Skeletal muscle tissue (tissue), 4 donors: ENCODE measurements around the gene SLC34A2. TPM values are rescaled to one million over a fixed set of nuclear protein-coding genes. Genes with fewer than 3 reads are reported as not detected.

Source experiments
- H3K27ac ChIP-seq: one replicate; pipeline ENCODE4 v1.7.0; 2013; ENCODE audit warnings: mild to moderate bottlenecking, low read depth, low read length, inconsistent platforms
- H3K27me3 ChIP-seq, 3 donors: one replicate each; pipeline ENCODE4 v1.7.0; 2013; ENCODE audit warnings: low read length in 3 of 3; ENCODE audit not compliant: control insufficient read depth in 3 of 3, insufficient read depth in 3 of 3
- H3K36me3 ChIP-seq, 3 donors: one replicate each; pipeline ENCODE4 v1.7.0; 2013; ENCODE audit warnings: low read length in 3 of 3; ENCODE audit not compliant: control insufficient read depth in 3 of 3, insufficient read depth in 3 of 3
- H3K4me1 ChIP-seq, 3 donors: one replicate each; pipeline ENCODE4 v1.7.0; 2013; ENCODE audit warnings: low read length in 3 of 3, mild to moderate bottlenecking in 3 of 3; ENCODE audit not compliant: control insufficient read depth in 3 of 3, insufficient read depth in 3 of 3
- H3K4me3 ChIP-seq, 3 donors: one replicate each; pipeline ENCODE4 v1.7.0; 2013; ENCODE audit warnings: low read length in 3 of 3
- H3K9ac ChIP-seq, 3 donors: one replicate each; pipeline ENCODE4 v1.7.0; 2013; ENCODE audit warnings: low read length in 3 of 3, mild to moderate bottlenecking in 3 of 3, moderate library complexity in 2 of 3, low read depth in 1 of 3
- H3K9me3 ChIP-seq, 3 donors: one replicate each; pipeline ENCODE4 v1.7.0; 2013; ENCODE audit warnings: low read length in 3 of 3; ENCODE audit not compliant: control insufficient read depth in 3 of 3
- total RNA-seq: library from RNA; depleted of rRNA; stranded (reverse); fragments of >200 nt; gene quantifications from one replicate; pipeline ENCODE4 v1.2.3, GENCODE V29; 2014
- donor health status: Osteomylitis.

The SLC34A2 gene
- total RNA-seq, 1 donor from 2014 or later, result not detected

DNA sequence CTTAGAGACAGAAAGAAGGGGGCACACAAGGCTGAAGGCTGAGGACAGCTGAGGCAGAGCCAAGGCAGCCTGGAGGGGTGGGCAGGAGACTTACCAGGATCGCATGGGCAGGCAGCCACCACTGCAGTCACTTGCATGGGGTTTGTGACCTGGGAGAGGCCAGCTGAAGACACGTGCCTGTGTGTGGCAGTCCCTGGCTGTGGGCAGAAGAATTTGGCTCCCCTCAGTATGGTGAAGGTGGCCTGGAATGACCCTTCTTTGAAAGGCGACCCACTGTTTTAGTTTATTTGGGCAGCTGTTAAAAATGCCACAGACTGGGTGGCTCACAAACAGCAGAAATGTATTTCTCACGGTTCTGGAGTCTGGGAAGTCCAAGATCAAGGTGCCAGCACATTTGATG, 22.1 kb upstream of the SLC34A2 start:
- Histone ChIP-seq H3K4me3 (no peak overlapping the region), H3K9me3 (no peaks in the 10 kb centered on the region), H3K9ac (no peak overlapping the region), H3K36me3 (no peaks in the 10 kb centered on the region), H3K27ac (no peak overlapping the region), H3K4me1 (no peaks in the 10 kb centered on the region), H3K27me3 (peaks cover 0 to 6% (median 0%) of the 10 kb centered on the region in 3 donors)

DNA sequence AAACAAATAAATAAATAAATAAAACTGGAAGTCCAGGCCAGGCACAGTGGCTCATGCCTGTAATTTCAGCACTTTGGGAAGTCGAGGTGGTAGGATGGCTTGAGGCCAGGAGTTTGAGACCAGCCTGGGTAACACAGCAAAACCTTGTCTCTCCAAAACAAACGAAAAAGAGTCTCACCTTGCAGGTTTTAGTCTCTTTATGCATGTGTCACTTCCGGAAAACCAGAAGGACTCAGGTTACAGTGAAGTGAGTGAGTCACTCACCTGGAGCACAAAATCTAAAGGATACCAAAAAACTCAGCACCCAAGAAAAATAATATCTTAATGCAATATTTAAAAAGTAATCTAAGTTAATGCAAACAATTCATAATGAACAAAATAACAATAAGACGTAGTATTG, 20.1 kb upstream of the SLC34A2 start:
- Histone ChIP-seq H3K4me1 (no peaks in the 10 kb centered on the region), H3K9ac (no peak overlapping the region), H3K4me3 (no peak overlapping the region), H3K36me3 (no peaks in the 10 kb centered on the region), H3K27ac (no peak overlapping the region), H3K27me3 (peaks cover 0 to 6% (median 0%) of the 10 kb centered on the region in 3 donors), H3K9me3 (no peaks in the 10 kb centered on the region)

DNA sequence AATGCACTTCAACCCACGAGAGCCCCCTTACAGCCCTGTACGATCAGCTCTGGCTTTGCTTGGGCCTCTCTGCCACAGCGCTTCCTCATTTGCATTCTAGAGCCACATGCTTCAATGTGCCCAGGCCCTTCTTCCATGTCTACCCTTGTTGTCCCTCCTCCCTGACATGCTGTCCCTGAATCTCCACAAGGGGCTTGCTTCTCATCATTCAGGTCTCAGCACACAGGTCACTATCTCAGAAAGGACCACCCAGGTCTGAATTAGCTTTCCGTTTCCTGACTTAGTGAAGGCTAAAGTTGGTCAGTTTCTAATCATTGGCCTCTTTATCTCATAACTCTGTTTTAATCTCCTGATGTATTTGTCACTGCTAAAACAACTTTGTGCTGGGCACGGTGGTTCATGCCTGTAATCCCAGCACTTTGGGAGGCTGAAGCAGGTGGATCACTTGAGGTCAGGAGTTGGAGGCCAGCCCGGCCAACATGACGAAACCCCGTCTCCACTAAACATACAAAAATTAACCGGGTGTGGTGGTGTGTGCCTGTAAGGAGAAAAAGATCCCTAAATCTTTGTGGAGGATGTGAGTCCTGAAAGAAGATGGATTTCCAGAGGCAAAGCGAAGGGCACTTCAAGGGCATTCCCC, 17.9 kb upstream of the SLC34A2 start:
- H3K27ac ChIP-seq, result no peak overlapping the region
- no peaks in the 10 kb centered on the region for H3K9me3 ChIP-seq
- H3K4me3 ChIP-seq, result no peak overlapping the region
- peaks cover 0 to 6% (median 0%) of the 10 kb centered on the region in 3 donors for H3K27me3 ChIP-seq
- H3K36me3 ChIP-seq, result no peaks in the 10 kb centered on the region
- no peaks in the 10 kb centered on the region for H3K4me1 ChIP-seq
- H3K9ac ChIP-seq, result no peak overlapping the region

DNA sequence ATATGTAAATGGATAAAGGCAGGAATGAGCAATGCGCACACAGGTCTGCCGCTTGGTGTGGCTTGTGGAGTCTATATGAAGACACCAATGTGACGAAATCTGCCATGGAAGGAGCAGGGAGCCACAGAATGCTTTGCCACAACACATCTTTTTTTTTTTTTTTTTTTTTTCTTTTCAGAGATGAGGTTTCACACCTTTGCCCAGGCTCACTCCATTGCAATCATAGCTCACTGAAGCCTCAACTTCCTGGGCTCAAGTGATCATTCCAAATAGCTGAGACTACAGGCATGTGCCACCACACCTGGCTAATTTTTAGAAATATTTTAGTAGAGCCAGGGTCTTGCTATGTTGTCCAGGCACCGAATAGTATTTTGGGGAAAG, 17.4 kb upstream of the SLC34A2 start:
- Histone ChIP-seq H3K27me3 (peaks cover 0 to 6% (median 0%) of the 10 kb centered on the region in 3 donors), H3K9me3 (no peaks in the 10 kb centered on the region), H3K4me3 (no peak overlapping the region), H3K4me1 (no peaks in the 10 kb centered on the region), H3K27ac (no peak overlapping the region), H3K36me3 (no peaks in the 10 kb centered on the region), H3K9ac (no peak overlapping the region)

DNA sequence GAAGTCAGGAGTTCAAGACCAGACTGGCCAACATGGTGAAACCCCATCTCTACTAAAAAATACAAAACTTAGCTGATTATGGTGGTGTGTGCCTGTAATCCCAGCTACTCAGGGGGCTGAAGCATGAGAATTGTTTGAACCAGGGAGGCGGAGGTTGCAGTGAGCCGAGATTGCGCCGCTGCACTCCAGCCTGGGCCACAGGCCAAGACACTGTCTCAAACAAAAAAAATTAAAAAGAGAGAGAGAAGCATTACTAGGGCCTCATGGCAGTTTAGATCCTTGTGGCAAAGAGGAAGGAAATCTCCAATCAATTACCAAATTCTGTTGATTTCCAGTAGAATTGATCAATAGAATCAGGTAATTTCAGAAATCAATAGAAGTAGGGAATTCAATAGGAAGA, 16.8 kb upstream of the SLC34A2 start:
- H3K9ac ChIP-seq, result no peak overlapping the region
- H3K4me1 ChIP-seq, result no peaks in the 10 kb centered on the region
- no peak overlapping the region for H3K27ac ChIP-seq
- no peak overlapping the region for H3K4me3 ChIP-seq
- H3K36me3 ChIP-seq, result no peaks in the 10 kb centered on the region
- peaks cover 0 to 2% (median 0%) of the 10 kb centered on the region in 3 donors for H3K27me3 ChIP-seq
- no peaks in the 10 kb centered on the region for H3K9me3 ChIP-seq

DNA sequence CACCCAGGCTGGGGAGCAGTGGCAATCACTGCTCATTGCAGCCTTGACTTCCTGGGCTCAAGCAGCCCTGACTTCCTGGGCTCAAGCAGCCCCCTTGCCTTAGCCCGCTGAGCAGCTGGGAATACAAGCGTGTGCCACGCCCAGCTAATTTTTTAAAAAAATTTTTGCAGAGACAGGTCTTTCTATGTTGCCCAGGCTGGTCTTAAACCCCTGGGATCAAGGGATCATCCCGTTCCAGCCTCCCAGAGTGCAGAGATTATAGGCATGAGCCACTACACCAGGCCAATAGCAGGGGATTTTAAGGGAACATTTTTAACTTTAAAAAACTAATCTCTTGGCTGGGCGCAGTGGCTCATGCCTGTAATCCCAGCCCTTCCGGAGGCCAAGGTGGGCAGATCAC, 5.3 kb upstream of the SLC34A2 start:
- no peaks in the 10 kb centered on the region for H3K4me1 ChIP-seq
- H3K9me3 ChIP-seq, result no peaks in the 10 kb centered on the region
- peaks cover 15 to 21% (median 15%) of the 10 kb centered on the region in 3 donors for H3K27me3 ChIP-seq
- no peak overlapping the region for H3K4me3 ChIP-seq
- H3K27ac ChIP-seq, result no peak overlapping the region
- H3K36me3 ChIP-seq, result no peaks in the 10 kb centered on the region
- H3K9ac ChIP-seq, result no peak overlapping the region

DNA sequence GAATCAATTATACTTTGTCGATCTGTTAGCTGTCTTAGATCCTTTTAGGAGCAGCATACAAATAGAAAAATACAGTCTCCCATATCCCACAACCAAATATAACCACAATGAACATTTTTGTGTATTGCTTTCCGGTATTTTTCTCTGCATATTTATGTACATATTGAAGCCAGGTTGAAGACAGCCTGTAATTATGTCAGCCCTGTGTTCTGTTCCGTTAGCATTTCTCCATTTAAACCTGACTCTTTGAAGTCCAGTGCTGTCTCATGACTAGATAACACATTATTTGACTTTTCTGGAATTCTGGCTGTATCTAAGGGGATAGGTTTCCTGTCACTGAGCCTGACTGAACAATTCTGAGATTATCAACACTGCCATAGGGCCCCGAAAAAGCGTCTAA, 4.0 kb upstream of the SLC34A2 start:
- H3K36me3 ChIP-seq, result no peaks in the 10 kb centered on the region
- H3K4me3 ChIP-seq, result no peak overlapping the region
- no peak overlapping the region for H3K27ac ChIP-seq
- no peaks in the 10 kb centered on the region for H3K9me3 ChIP-seq
- H3K9ac ChIP-seq, result no peak overlapping the region
- H3K4me1 ChIP-seq, result no peaks in the 10 kb centered on the region
- H3K27me3 ChIP-seq, result peaks cover 24 to 34% (median 26%) of the 10 kb centered on the region in 3 donors

DNA sequence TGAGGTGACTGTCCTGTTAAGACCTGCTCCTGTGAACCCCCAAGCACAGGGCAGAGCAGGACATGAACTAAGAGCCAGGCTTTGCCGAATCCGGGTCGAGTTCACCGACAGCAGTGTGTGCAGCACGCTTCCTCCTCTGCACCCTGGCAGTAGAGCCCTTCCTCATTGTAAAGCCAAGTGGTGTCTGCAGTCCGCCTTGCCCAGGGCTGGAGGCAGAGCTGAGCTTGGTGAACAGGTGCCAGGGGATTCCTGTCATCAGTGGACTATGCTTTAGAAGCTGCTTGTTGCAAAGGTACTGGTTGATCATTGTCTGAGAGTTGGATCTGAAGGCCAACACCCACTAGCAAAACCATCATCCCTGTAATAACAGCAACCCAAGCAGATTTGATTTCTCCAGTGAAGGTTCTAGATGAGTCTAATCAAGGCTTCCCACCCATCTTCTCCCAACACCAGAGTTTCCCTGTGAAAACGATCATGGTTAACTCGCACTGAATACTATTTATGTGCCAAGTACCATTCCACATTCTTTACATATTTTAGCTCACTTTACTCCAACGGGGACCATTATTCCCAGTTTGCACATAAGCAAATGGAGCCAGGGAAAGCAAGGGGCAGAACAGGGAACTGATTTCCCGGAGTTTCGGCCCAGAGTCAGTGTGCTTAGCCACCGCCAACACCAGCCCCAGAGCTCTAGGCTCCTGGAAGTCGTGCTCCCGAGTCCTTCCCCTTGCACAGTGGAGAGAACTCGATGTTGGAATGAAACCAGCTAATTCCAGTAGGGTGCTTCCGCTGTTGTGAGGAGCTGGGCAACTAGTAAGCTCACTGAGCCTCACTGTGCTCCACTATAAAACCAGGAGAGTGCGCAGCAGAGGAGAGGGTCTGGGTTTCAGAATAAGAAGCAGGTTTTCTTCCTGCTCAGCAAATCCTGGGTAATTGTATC, 1.4 kb upstream of the SLC34A2 start:
- Histone ChIP-seq H3K27ac (no peak overlapping the region), H3K9ac (no peak overlapping the region), H3K4me1 (no peaks in the 10 kb centered on the region), H3K36me3 (no peaks in the 10 kb centered on the region), H3K4me3 (no peak overlapping the region), H3K9me3 (no peaks in the 10 kb centered on the region), H3K27me3 (peaks cover 26 to 34% (median 28%) of the 10 kb centered on the region in 3 donors)

DNA sequence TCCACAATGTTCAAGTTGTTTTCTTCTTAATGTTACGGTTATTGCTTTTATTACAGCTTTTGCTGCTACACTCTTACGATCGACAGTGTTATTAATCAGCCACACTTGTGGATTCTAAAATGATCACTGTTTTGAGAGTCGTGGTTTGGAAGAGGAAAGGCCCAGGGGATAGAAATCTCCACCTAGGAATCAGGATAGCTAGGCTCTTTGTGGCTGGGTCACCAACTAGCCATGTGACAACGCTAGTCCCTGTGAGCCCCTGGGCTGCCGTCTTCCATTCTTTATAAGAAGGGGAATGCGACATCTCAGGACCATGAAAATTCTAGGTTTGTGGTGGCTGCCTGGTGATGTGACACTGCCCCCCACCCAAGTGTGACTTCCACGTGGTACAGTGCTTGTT, 380 bp downstream of the SLC34A2 start:
- H3K4me3 ChIP-seq, result no peak overlapping the region
- H3K27me3 ChIP-seq, result peaks cover 26 to 32% (median 28%) of the 10 kb centered on the region in 3 donors

DNA sequence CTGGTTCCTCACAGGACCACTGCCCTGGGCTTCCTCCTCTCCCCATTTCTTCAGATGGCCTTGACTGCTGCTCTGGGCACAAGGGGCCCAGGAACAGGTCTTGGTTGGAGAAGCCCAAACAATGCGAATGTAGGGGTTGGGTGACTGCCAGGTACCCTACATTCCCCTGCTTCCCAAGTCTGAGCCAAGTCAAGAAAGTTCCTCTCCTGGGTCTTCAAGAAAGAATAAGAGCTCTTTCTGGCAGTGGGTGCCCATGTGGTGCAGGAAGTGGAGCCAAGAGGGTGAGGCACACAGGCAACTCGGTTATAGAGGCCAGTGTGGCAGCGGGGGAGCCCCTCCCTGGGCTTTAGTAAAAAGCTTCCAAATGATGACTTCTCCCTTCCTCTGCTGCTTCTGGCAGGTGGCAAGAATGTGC, 2.7 kb downstream of the SLC34A2 start:
- H3K27me3 ChIP-seq, result peaks cover 26 to 36% (median 28%) of the 10 kb centered on the region in 3 donors
- H3K9me3 ChIP-seq, result no peaks in the 10 kb centered on the region
- no peaks in the 10 kb centered on the region for H3K36me3 ChIP-seq

More for the DNA sequence above, 380 bp downstream of the SLC34A2 start:
- Histone ChIP-seq H3K9ac (no peak overlapping the region), H3K4me1 (no peaks in the 10 kb centered on the region), H3K9me3 (no peaks in the 10 kb centered on the region), H3K36me3 (no peaks in the 10 kb centered on the region), H3K27ac (no peak overlapping the region)

More for the DNA sequence above, 2.7 kb downstream of the SLC34A2 start:
- no peak overlapping the region for H3K4me3 ChIP-seq
- no peaks in the 10 kb centered on the region for H3K4me1 ChIP-seq
- H3K27ac ChIP-seq, result no peak overlapping the region
- H3K9ac ChIP-seq, result no peak overlapping the region
